ENCODE measurements around the gene GPR25. TPM values are rescaled to one million over a fixed set of nuclear protein-coding genes. Genes with fewer than 3 reads are reported as not detected.

GPR25 gene
- total RNA-seq, 1 experiment from 2014 or later, result not detected

- no peak for TF ChIP-seq ZNF512 (CRISPR knock-in tag; IDR thresholded peaks at IDR 0.05; ENCODE audit: borderline replicate concordance)
- TF ChIP-seq ATF3 (CRISPR knock-in tag; conservative IDR thresholded peaks at IDR 0.05), result no peak
- no peak for TF ChIP-seq ZNF532 (CRISPR knock-in tag; IDR thresholded peaks at IDR 0.05; ENCODE audit: borderline replicate concordance)
- TF ChIP-seq ZNF263 (CRISPR knock-in tag; IDR thresholded peaks at IDR 0.05; ENCODE audit: low read depth), result no peak
- no peak for TF ChIP-seq ZMAT4 (CRISPR knock-in tag; IDR thresholded peaks at IDR 0.05)
These were observed 32.0 kb downstream of the GPR25 start (continued) for GRCh38 chr1:200904772-200905171.

GRCh38 chr1:200905411-200906052 is 32.8 kb downstream of the GPR25 start:
- Mint-ChIP-seq H3K4me1 (no peaks in the 10 kb centered on the region), H3K9me3 (no peaks in the 10 kb centered on the region), H3K27me3 (ENCODE audit: low read depth) (no peaks in the 10 kb centered on the region), H3K4me3 (no peak overlapping the region), H3K36me3 (peaks cover 41% of the 10 kb centered on the region), H3K27ac (no peak overlapping the region)
- ATAC-seq (no peak), DNase-seq (ENCODE audit: low spot score) (no peak)
- TF ChIP-seq NFATC4 (CRISPR knock-in tag; IDR thresholded peaks at IDR 0.05), result no peak
- no peak for TF ChIP-seq FOXK1 (CRISPR knock-in tag; IDR thresholded peaks at IDR 0.05)
- TF ChIP-seq USF1 (CRISPR knock-in tag; IDR thresholded peaks at IDR 0.05), result no peak
- TF ChIP-seq NR2C2 (CRISPR knock-in tag; IDR thresholded peaks at IDR 0.05), result no peak
- TF ChIP-seq ZNF425 (CRISPR knock-in tag; conservative IDR thresholded peaks at IDR 0.05), result no peak
- ChIA-PET POLR2A (interaction anchor here (1.0 kb wide), 1 partner anchor 13 kb away, joined by 3 read pairs; no protein-coding TSS in a partner anchor), CTCF (interaction anchor here (0.7 to 1.0 kb wide), 4 partner anchors 10 to 347 kb away, joined by 3 read pairs; no protein-coding TSS in a partner anchor)

GRCh38 chr1:200906491-200906890 is 33.7 kb downstream of the GPR25 start:
- Mint-ChIP-seq H3K4me3 (no peak overlapping the region), H3K27me3 (ENCODE audit: low read depth) (no peaks in the 10 kb centered on the region), H3K27ac (no peak overlapping the region), H3K36me3 (peaks cover 36% of the 10 kb centered on the region), H3K9me3 (no peaks in the 10 kb centered on the region), H3K4me1 (no peaks in the 10 kb centered on the region)
- no peak for DNase-seq (ENCODE audit: low spot score)
- ATAC-seq, result no peak
- ChIA-PET POLR2A (no interaction called here), CTCF (interaction anchor here (0.7 to 1.8 kb wide), 4 partner anchors 10 to 65 kb away, joined by 3 to 14 read pairs (median 4); no protein-coding TSS in a partner anchor)
- TF ChIP-seq MYBL2 (CRISPR knock-in tag; IDR thresholded peaks at IDR 0.05) (no peak), SMAD4 (CRISPR knock-in tag; IDR thresholded peaks at IDR 0.05) (no peak), GRHL2 (CRISPR knock-in tag; IDR thresholded peaks at IDR 0.05; ENCODE audit: insufficient replicate concordance, severe bottlenecking) (no peak), ESRRA (CRISPR knock-in tag; IDR thresholded peaks at IDR 0.05; ENCODE audit: borderline replicate concordance) (no peak), ZNF416 (CRISPR knock-in tag; IDR thresholded peaks at IDR 0.05) (no peak), MXD4 (CRISPR knock-in tag; IDR thresholded peaks at IDR 0.05; ENCODE audit: borderline replicate concordance) (no peak), PRRX2 (CRISPR knock-in tag; IDR thresholded peaks at IDR 0.05) (no peak), ATF6 (CRISPR knock-in tag; IDR thresholded peaks at IDR 0.05) (no peak), ZBTB43 (CRISPR knock-in tag; IDR thresholded peaks at IDR 0.05) (no peak)

Measured in WTC11 (cell line).